Heart right ventricle (tissue), 16 donors: ENCODE results near the gene ARL6IP4. TPM values are rescaled to one million over a fixed set of nuclear protein-coding genes. Genes with fewer than 3 reads are reported as not detected.

Experiments
- ATAC-seq, 8 donors: fragments of 200-7000 bp; cut with Tn5 transposase; one replicate each; pipeline ENCODE4 v1.9.1; 2020; ENCODE audit warnings: mild to moderate bottlenecking in 8 of 8, moderate library complexity in 8 of 8, moderate number of reproducible peaks in 1 of 8
- DNase-seq, 2 donors: peaks; one replicate each; pipeline ENCODE4 v3.0.0-alpha.2; 2020
- H3K27ac ChIP-seq, 10 donors: fragments of 200-600 bp; sonication (generic) in 2 of 10; one replicate each; pipeline versions ENCODE4 v1.5.0 to v1.8.0; 2020 to 2022; ENCODE audit warnings: mild to moderate bottlenecking in 3 of 10
- H3K27me3 ChIP-seq, 7 donors: fragments of 200-600 bp; one replicate each; pipeline ENCODE4 v1.8.0; 2021 to 2022; ENCODE audit warnings: mild to moderate bottlenecking in 2 of 7
- H3K36me3 ChIP-seq, 9 donors: fragments of 200-600 bp; sonication (generic) in 1 of 9; one replicate each; pipeline versions ENCODE4 v1.5.0 to v1.8.0; 2020 to 2022; ENCODE audit warnings: mild to moderate bottlenecking in 2 of 9
- H3K4me1 ChIP-seq, 9 donors: fragments of 200-600 bp; sonication (generic) in 1 of 9; one replicate each; pipeline versions ENCODE4 v1.5.0 to v1.8.0; 2020 to 2022; ENCODE audit warnings: mild to moderate bottlenecking in 4 of 9
- H3K4me3 ChIP-seq, 10 donors: fragments of 200-600 bp; sonication (generic) in 2 of 10; one replicate each; pipeline versions ENCODE4 v1.5.0 to v1.8.0; 2020 to 2022; ENCODE audit warnings: mild to moderate bottlenecking in 7 of 10, moderate library complexity in 2 of 10
- H3K9me3 ChIP-seq, 11 donors: fragments of 200-600 bp in 10 of 11; sonication (generic) in 2 of 11; one replicate each; pipeline versions ENCODE4 v1.5.0 to v1.8.0; 2013 to 2022; ENCODE audit warnings: mild to moderate bottlenecking in 2 of 11, control low read depth in 1 of 11, moderate library complexity in 1 of 11
- CTCF ChIP-seq, 9 donors: fragments of 200-600 bp; sonication (generic) in 2 of 9; IDR thresholded peaks; one replicate each; pipeline versions ENCODE4 v1.5.0 to v1.8.0; 2021 to 2022; ENCODE audit warnings: antibody characterized with exemption in 9 of 9, mild to moderate bottlenecking in 5 of 9, moderate library complexity in 1 of 9
- WGBS, 2 donors: extraction: QIAGEN DNeasy Blood & Tissue Kit; methylation state at CpG; one replicate each; pipeline ENCODE4 v1.1.7; 2013; ENCODE audit warnings: inconsistent platforms in 1 of 2; 5-methylcytosine and 5-hydroxymethylcytosine counted together
- intact Hi-C, 10 donors: fragments of 100-400 bp; cut with DNase I; formaldehyde crosslinking; loops; one replicate each; pipeline versions ENCODE4 v1.11.1 to v1.14.2; 2022
- polyA plus RNA-seq, 2 donors: library from polyadenylated mRNA; stranded (reverse); fragments of 200-250 nt; gene quantifications; one replicate each; pipeline ENCODE4 v1.2.3, GENCODE V29; 2013
- total RNA-seq, 10 donors: library from RNA; stranded (reverse); fragmentation: NEBNext Ultra II Directional in 3 of 10; extraction: Animal tissue kit (Norgen Biotek cat#: 25700) in 3 of 10; gene quantifications; one replicate each; pipeline versions ENCODE4 v1.2.1 to v1.2.4, GENCODE V29; 2021 to 2023
- donor health status: Arrhythmogenic right ventricular cardiomyopathy.
- donor health status: ischemic (EF 13 %, LVEDD 7.1; RV severe dilation, severe dysfunction).
- donor health status: healthy with polysubstance abuse.
- donor health status: DM: no; HTN: yes; CAD: no.
- donor health status: DM: no; HTN: no; CAD: no.
- donor health status: ischemic (EF 25% LVEDD 6.9; RV normal size, moderate dysfunction).
- donor health status: ischemic (EF 25% LVEDD 5.7; RV mildly dilated, moderate dysfunction).
- donor health status: healthy.
- donor health status: DM: yes; HTN: yes; CAD: no.
- donor health status: Ischemic cardiomyopathy.
- donor health status: ischemic (EF 35%, LVEDD 5.7; RV mildly dilated, moderate dysfunction).
- donor health status: nonischemic (EF 11% LVEDD 7.7; RV severe dilation, severe dysfunction).
- donor health status: DM: yes; HTN: yes; CAD: no.
- donor health status: PGD.
- donor health status: ischemic (EF 29% LVEDD 5.4; RV normal size, mild dysfunction).
- donor health status: nonischemic (EF 23%, LVEDD 6.1; RV moderate dilation, normal function).

Gene ARL6IP4
- total and polyA plus RNA-seq, 12 donors, result 125 to 319 (median 145) TPM

- 92 to 94% methylated on average over 10 of the region's 10 CpGs for WGBS, 2 donors
- peaks cover 0 to 92% (median 10%) of the 10 kb centered on the region in 9 donors for H3K36me3 ChIP-seq
- DNase-seq, result no peak
- no peaks in the 10 kb centered on the region for H3K9me3 ChIP-seq
- no peak for TF ChIP-seq CTCF (IDR thresholded peaks at IDR 0.05)
- H3K4me1 ChIP-seq, result peaks cover 7 to 14% (median 12%) of the 10 kb centered on the region in 9 donors
- no peaks in the 10 kb centered on the region for H3K27me3 ChIP-seq
- ATAC-seq, result no peak
- H3K27ac ChIP-seq, result no peak overlapping the region
- no peak overlapping the region for H3K4me3 ChIP-seq
- intact Hi-C loops, result loop anchor here in 5 of 10 donors (10.0 kb wide), 2 partner anchors 155 to 165 kb away; partner anchors contain the start of gene PITPNM2 (in 4 of the 5)
These were observed 8.9 kb downstream of the ARL6IP4 start for GRCh38 chr12:122989225-122989839.

- intact Hi-C loops, result loop anchor here in 5 of 10 donors (10.0 kb wide), 2 partner anchors 155 to 165 kb away; partner anchors contain the start of gene PITPNM2 (in 4 of the 5)
- 92% methylated on average over 20 to 22 of the region's 22 CpGs for WGBS, 2 donors
These were observed 9.5 kb downstream of the ARL6IP4 start for GRCh38 chr12:122989874-122990419.

GRCh38 chr12:122990561-122990960 is 10.1 kb downstream of the ARL6IP4 start:
- Histone ChIP-seq H3K27ac (no peak overlapping the region), H3K4me1 (peaks cover 0 to 5% (median 1%) of the 10 kb centered on the region in 9 donors), H3K36me3 (peaks cover 0 to 98% (median 10%) of the 10 kb centered on the region in 9 donors), H3K9me3 (no peaks in the 10 kb centered on the region), H3K27me3 (no peaks in the 10 kb centered on the region), H3K4me3 (no peak overlapping the region)
- ATAC-seq, result no peak
- intact Hi-C loops, result no loop called here
- WGBS, 2 donors, result 94 to 95% methylated on average over 13 of the region's 13 CpGs
- TF ChIP-seq CTCF (IDR thresholded peaks at IDR 0.05), result no peak
- DNase-seq, result no peak

More at GRCh38 chr12:122989874-122990419, 9.5 kb downstream of the ARL6IP4 start:
- ATAC-seq, result no peak
- DNase-seq, result no peak
- no peak for TF ChIP-seq CTCF (IDR thresholded peaks at IDR 0.05)
- Histone ChIP-seq H3K4me1 (peaks cover under 1 to 8% (median 6%) of the 10 kb centered on the region in 9 donors), H3K27me3 (no peaks in the 10 kb centered on the region), H3K4me3 (no peak overlapping the region), H3K9me3 (no peaks in the 10 kb centered on the region), H3K36me3 (peaks cover 0 to 98% (median 10%) of the 10 kb centered on the region in 9 donors), H3K27ac (no peak overlapping the region)

- H3K27me3 ChIP-seq, result no peaks in the 10 kb centered on the region
- H3K9me3 ChIP-seq, result no peaks in the 10 kb centered on the region
- DNase-seq (no peak), ATAC-seq (no peak)
- H3K36me3 ChIP-seq, result peaks cover 0 to 96% (median 10%) of the 10 kb centered on the region in 9 donors
- no peak for TF ChIP-seq CTCF (IDR thresholded peaks at IDR 0.05)
- intact Hi-C loops, result no loop called here
- H3K27ac ChIP-seq, result no peak overlapping the region
- H3K4me3 ChIP-seq, result no peak overlapping the region
- H3K4me1 ChIP-seq, result peaks cover 0 to 9% (median 6%) of the 10 kb centered on the region in 9 donors
- WGBS, 2 donors, result 94 to 95% methylated on average over 13 of the region's 13 CpGs
These were observed 10.6 kb downstream of the ARL6IP4 start for GRCh38 chr12:122990961-122991622.
